GM21619 (cell line): ENCODE measurements around the gene EML1.

Experiments
- ATAC-seq: cut with Tn5 transposase; IDR thresholded peaks from one replicate; pipeline ENCODE4 v1.9.1; 2021; ENCODE audit not compliant: unreplicated experiment

EML1 gene

GRCh38 chr14:99891900-99892299 lies 98.7 kb downstream of the EML1 start:
- no peak for ATAC-seq

DNA sequence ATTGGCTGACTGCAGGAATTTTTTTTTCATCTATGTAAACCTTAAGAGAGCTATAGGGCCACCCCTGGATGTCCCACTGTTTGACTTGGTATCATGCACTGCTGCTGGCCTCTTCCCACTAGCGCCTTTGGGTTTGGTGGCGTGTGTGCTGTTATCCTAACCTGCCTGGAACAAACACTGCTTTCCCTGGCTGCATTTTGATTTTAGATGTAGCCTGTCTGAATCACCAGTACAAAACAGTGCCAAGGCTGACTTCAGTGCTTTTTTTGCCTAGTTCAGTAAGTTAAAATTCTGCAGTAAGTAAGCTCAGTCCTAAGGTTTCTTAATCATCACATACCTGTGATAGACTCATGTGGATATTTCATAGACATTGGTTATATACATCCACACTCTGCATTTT lies 99.2 kb downstream of the EML1 start:
- ATAC-seq: no peak

DNA sequence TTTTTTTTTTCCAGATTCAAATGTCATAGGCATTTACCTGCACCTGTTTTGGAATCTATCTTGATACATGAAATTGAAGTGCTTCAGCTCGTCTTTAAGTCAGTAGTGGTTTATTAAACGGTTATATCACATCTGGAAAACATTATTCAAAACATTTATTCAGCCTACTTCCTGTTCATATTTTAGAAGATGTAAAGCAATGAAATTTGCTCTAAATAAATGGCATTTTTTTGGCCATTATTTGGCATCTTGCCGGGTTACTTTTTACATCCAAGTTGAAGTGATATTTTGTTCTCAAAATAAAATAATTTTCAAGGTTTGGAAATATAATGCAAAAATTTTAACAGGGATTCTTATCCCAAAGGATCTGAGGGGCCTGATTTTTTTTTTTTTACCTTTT lies 103.1 kb downstream of the EML1 start:
- ATAC-seq: no peak

DNA sequence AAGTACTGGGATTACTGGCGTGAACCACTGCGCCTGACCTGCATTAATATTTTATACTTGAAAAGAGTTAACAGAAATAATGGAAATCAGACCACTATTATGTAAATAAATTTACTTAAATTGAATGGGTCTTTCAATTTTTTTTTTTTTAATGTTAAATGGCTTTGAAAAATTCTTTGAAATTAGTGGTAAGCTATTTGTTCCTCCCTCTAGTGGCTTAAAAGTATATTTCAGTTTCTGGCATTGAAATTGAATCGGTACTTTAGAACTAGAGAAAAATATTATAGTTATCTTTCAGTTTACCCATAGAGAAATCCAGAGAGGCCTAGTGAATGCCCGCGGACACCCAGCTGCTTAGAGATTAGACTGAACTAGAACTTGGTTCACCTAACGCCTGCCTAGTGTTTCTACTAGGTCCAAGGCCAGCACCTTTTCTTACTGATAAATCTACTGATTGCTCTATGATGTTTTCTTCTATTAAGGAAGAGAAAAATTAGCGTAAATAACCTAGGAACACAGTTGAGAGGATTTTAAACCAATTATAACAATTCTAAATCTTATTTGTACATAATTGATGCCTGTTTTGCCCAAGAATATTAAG lies 106.5 kb downstream of the EML1 start:
- ATAC-seq: no peak

DNA sequence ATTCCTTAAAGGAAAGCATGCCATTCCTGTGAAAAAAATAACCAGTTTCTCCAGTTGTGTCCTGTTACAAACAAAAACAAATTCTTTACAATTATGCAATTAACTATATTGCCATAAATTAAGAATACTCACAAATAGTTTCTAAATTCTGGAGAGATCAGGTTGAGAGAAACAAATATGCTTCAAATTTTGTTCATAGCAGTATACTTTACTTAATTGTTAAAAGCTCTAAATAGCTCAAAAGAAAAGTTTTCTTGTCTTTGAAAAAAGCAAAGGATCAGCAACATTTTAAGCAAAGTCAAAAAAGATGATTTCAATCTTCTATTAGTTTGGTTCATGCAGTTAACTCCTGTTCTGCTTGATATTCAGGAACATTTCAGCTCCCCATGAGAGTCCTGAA lies 109.7 kb downstream of the EML1 start:
- ATAC-seq: no peak

DNA sequence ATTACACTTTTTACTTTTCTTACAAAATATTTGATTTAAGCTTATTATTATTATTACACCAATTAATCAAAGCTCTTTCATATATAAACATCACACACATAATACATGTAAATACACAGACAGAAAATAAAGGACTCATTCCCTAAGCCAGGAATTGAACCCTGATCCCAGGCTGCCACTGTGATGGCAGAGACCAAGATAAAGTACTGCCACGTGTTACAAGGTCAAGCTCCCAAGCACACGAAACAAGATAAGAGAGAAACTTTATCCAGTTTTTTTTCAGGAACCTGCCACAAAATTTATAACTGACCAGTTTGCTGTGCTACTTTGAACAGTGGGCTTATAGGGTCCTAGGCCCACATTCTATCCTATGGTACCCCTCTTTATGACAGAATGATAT lies 111.3 kb downstream of the EML1 start:
- no peak for ATAC-seq

DNA sequence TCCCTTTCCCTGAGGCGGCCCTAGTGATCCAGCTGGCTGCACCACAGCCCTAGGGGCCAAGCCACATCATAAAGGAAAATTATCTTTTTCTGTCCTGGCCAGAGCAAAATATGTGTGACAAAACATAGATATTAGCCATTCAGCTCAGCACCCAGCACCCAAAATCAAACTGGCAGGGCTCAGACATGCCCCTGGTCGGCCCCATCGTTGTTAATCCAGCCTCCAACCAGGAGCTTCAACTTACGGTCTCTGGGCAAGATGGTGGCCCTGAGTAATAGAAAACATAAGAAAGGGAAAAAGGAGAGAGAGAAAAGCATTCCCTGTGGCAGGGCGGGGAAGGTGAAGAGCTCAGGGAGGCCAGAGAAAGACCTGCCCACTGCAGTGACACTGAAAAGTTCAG lies 111.9 kb downstream of the EML1 start:
- ATAC-seq: no peak

DNA sequence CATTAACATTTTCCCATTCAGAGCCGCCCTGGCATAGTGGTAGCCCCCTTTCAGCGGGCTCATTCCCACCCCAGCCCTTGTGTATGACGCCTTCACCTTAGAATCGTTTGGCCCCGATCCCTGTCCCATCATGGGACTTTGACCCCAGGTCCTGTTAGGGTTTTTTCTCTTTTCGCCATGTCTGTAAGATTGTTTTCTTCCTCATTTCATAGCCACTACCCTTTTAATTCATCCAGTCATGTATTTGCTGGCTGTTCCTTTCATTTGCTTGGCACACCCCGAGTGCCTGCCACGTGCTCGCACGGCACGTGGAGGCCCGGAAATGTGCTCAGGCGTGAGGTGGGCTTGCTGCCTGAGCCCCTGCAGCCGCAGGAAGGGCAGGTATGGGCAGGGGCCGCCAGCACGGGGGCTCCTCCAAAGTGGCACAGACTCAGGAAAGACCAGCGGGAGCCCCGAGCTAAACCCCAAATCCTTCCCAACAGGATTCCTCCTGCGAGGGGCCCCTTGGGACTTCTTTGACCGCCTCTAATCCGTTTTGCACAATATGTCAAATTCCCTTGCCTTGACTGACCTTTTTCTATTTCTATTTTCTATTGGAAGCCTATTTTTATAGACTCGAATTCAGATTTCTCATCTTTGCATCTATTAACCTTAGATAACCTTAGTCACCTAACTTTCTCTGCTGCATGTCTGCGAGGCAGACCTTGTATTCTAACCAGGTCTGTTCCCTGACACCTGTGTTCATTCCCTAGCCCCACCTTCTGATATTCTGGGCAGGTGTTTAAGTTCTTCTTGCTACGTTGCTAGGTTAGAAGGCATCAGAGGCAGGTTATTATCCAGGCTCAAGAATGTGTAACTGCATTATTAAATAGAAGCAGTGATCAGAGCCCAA lies 114.8 kb downstream of the EML1 start:
- no peak for ATAC-seq

GRCh38 chr14:99908653-99909250 lies 115.5 kb downstream of the EML1 start:
- no peak for ATAC-seq

DNA sequence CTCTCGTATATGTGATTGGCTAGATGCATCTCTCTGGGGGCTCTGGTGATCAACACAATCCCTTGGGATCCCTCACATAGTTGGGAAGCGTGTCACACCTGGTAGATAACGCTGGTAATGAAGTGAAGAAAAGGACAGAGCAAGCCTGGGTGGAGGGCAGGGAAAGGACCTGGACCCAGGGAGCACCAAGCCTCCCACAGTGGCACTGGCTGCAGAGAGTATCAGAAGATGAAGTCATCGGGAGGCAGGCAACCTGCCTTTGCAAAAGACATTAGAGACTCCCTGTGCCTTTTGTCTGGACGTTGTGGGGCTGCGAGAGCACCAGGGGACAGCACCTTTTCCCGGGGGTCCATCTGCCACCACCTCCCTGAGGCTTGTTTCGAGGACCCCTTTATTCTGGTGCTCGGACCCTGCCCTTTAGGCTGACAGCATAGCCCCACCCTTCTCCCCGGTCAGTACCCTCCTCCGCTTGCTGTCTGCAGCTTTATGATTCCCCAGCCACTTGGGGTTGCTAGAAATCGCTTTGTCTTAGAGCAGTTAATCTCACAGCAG lies 116.4 kb downstream of the EML1 start:
- ATAC-seq: no peak

DNA sequence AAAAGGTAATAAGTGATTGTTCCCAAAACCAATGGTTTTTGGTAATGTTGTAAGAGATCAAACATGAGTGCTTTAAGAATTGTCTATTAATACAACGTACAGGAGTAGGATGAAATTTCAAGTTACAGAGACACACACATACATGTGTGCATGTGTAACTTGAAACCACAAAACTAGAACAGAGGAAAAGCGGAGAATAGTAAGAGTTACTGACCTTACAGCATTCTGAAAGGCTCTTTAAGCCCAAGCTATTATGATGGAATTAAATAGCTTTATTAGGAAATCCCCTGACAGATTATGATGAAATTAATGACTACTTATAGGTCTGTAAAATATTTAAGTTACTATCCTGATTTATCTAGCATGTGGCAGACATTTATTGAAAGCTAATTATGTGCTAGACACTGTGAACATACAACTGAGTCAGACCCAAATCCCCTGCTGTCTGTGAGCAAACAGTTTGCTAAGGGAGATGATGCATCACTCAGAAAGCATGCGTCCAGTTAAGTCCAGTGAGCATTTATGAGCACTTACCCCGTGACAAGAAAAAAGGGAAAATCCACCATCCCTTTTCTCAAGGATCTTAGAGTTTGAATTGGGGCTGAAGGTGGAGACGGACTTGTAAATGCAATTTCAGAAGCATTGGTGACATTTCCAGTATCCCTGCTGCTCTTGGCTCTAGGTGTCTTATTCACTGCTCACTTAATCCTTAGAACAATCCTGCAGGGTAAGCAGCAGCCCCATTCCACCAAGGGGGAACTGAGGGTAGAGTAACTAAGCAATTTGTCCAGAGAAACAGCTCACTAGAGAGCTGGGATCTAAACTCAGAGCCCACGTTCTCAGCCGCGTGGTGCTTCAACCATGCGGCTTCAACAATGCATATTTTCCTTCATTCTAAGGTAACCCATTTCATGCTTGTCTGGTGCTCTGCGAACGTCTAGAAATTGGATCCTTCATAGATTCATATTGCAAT lies 117.4 kb downstream of the EML1 start:
- no peak for ATAC-seq

GRCh38 chr14:99915305-99916090 lies 122.3 kb downstream of the EML1 start:
- ATAC-seq: no peak

DNA sequence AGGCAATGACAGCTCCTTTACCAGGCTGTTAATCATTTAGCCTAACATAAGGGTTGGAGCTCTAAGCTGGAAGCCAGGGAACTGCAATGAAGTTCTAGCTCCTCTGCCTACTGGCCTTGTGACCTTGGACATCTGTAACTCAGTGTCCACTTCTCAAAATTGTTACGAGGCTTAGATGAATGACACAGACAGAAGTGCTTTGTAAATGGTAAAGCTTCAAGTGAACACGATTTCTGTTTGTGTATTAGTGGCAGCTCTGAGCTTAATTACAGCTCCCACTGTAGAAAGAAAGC lies 122.8 kb downstream of the EML1 start:
- no peak for ATAC-seq

GRCh38 chr14:99918781-99919180 lies 125.6 kb downstream of the EML1 start:
- no peak for ATAC-seq

DNA sequence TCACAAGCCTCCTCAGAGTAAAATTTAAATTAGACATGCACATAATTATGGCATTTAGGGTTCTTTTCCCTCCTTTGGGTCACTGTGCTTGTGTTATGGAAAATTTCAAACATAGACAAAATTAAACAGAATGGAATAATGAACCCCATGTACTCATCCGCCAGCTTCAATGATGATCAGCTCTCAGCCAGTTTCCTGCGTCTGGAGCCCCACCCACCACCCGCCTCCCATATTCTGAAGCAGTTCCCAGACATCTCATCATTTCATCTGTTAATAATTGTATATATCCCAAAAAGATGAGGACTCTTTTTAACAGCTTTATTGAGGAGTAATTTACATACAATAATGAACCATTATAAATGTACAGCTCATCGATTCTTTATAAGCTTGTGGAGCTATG lies 128.2 kb downstream of the EML1 start:
- ATAC-seq: no peak

DNA sequence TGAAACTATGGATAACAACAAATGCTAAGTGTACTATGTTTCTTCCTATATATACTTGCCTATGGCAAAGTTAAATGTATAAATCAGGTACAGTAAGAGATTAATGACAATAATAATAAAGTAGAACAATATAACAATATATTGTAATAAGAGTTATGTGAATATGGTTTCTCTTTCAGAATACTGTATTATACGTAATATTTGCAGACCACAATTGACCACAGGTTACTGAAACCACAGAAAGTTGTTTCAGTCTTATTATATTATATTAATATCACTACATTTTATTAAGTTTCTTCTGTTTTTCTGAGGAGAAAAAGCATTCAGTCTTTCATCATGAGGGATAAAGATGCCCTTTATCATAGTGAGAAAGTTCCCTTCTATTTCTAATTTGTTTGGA lies 131.2 kb downstream of the EML1 start:
- no peak for ATAC-seq

- ATAC-seq: no peak
Observed at GRCh38 chr14:99925471-99925870, 132.3 kb downstream of the EML1 start.

- no peak for ATAC-seq
Observed at GRCh38 chr14:99928963-99929362, 135.8 kb downstream of the EML1 start.

DNA sequence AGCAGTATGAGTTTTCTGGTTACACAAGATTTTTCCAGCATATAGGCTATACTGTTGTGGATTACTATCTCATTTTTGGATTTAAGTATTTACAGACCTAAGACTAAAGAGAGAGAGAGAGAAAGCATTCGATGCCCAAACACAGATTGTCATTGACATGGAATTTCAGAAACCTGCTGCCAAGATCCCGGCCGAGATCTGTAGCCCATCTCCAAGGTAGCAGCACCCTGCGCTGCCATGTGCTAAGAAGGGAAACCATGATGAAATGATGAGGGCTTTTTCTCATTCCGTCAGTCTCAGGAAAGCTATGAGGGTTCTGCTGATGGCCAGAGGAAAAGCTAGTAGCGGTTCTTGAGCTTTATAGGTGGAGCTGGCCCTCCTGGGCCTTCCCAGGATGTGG lies 136.4 kb downstream of the EML1 start:
- ATAC-seq: no peak
